ENCODE results near the gene FAM117A. TPM values are rescaled to one million over a fixed set of nuclear protein-coding genes. Genes with fewer than 3 reads are reported as not detected.

FAM117A gene
- total and polyA plus RNA-seq, 2 of the 8 experiments (the other 6 are each of a cell fraction or from before 2014, with no cell fraction given): 28.4 to 45.7 TPM

DNA sequence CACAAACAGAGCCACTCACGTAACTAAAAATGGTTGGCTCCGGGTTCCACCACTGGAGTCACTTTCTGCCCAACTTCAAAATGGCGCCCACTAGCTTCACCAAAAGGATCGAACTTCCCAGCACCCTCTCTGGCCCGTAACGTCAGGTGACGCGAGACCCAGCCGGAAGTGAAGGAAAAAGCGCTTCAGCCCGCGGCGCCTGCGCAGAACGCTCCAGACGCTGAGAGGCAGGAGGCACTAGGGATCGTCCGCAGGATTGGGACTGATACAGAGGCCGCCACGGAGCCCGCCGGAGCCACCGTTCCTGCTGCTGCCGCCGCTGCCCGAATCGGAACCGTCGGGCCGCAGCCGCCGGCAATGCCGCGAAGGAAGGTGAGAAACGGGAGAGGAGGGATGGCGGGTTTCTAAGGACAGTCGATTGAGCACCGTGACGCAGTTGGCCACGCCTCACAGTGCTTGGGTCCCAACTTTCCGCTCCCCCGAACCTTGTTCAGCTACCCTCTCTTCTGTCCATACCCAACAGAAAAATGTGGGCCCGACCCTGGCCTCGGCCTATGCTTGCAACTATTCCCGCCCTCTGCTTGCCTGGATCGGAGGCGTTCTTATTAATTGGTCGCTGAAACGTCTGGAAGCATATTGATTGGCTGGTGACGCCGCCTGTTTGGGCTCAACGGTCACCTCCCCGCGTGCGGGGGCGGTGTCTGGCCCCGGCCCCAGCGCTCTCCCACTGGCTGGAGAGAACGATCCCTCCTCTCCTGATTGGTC, 24.7 kb upstream of the FAM117A start, which contains the start of gene KAT7 (continued):
- TF ChIP-seq, protein P1, sequence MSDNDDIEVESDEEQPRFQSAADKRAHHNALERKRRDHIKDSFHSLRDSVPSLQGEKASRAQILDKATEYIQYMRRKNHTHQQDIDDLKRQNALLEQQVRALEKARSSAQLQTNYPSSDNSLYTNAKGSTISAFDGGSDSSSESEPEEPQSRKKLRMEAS (IDR thresholded peaks at IDR 0.05): peak; percentile 57
- TF ChIP-seq TAF7 (optimal IDR thresholded peaks at IDR 0.05; ENCODE audit: borderline replicate concordance, low read depth, low read length) (peak; percentile 77), RAD21 (IDR thresholded peaks at IDR 0.05 in 1 of 2, conservative IDR thresholded peaks at IDR 0.05 in 1 of 2; ENCODE audit: low read depth in 2 of 2, low read length in 2 of 2) (no peak), ASH2L (IDR thresholded peaks at IDR 0.05; ENCODE audit: low read length) (peak; percentile 38), RXRA (IDR thresholded peaks at IDR 0.05; ENCODE audit: insufficient read depth, low read depth, low read length) (no peak), SUZ12 (IDR thresholded peaks at IDR 0.05; ENCODE audit: low read length) (no peak)
- TF ChIP-seq, protein P2, sequence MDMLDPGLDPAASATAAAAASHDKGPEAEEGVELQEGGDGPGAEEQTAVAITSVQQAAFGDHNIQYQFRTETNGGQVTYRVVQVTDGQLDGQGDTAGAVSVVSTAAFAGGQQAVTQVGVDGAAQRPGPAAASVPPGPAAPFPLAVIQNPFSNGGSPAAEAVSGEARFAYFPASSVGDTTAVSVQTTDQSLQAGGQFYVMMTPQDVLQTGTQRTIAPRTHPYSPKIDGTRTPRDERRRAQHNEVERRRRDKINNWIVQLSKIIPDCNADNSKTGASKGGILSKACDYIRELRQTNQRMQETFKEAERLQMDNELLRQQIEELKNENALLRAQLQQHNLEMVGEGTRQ (IDR thresholded peaks at IDR 0.05; ENCODE audit: low read length): peak; percentile 85
- TF ChIP-seq, protein P3, sequence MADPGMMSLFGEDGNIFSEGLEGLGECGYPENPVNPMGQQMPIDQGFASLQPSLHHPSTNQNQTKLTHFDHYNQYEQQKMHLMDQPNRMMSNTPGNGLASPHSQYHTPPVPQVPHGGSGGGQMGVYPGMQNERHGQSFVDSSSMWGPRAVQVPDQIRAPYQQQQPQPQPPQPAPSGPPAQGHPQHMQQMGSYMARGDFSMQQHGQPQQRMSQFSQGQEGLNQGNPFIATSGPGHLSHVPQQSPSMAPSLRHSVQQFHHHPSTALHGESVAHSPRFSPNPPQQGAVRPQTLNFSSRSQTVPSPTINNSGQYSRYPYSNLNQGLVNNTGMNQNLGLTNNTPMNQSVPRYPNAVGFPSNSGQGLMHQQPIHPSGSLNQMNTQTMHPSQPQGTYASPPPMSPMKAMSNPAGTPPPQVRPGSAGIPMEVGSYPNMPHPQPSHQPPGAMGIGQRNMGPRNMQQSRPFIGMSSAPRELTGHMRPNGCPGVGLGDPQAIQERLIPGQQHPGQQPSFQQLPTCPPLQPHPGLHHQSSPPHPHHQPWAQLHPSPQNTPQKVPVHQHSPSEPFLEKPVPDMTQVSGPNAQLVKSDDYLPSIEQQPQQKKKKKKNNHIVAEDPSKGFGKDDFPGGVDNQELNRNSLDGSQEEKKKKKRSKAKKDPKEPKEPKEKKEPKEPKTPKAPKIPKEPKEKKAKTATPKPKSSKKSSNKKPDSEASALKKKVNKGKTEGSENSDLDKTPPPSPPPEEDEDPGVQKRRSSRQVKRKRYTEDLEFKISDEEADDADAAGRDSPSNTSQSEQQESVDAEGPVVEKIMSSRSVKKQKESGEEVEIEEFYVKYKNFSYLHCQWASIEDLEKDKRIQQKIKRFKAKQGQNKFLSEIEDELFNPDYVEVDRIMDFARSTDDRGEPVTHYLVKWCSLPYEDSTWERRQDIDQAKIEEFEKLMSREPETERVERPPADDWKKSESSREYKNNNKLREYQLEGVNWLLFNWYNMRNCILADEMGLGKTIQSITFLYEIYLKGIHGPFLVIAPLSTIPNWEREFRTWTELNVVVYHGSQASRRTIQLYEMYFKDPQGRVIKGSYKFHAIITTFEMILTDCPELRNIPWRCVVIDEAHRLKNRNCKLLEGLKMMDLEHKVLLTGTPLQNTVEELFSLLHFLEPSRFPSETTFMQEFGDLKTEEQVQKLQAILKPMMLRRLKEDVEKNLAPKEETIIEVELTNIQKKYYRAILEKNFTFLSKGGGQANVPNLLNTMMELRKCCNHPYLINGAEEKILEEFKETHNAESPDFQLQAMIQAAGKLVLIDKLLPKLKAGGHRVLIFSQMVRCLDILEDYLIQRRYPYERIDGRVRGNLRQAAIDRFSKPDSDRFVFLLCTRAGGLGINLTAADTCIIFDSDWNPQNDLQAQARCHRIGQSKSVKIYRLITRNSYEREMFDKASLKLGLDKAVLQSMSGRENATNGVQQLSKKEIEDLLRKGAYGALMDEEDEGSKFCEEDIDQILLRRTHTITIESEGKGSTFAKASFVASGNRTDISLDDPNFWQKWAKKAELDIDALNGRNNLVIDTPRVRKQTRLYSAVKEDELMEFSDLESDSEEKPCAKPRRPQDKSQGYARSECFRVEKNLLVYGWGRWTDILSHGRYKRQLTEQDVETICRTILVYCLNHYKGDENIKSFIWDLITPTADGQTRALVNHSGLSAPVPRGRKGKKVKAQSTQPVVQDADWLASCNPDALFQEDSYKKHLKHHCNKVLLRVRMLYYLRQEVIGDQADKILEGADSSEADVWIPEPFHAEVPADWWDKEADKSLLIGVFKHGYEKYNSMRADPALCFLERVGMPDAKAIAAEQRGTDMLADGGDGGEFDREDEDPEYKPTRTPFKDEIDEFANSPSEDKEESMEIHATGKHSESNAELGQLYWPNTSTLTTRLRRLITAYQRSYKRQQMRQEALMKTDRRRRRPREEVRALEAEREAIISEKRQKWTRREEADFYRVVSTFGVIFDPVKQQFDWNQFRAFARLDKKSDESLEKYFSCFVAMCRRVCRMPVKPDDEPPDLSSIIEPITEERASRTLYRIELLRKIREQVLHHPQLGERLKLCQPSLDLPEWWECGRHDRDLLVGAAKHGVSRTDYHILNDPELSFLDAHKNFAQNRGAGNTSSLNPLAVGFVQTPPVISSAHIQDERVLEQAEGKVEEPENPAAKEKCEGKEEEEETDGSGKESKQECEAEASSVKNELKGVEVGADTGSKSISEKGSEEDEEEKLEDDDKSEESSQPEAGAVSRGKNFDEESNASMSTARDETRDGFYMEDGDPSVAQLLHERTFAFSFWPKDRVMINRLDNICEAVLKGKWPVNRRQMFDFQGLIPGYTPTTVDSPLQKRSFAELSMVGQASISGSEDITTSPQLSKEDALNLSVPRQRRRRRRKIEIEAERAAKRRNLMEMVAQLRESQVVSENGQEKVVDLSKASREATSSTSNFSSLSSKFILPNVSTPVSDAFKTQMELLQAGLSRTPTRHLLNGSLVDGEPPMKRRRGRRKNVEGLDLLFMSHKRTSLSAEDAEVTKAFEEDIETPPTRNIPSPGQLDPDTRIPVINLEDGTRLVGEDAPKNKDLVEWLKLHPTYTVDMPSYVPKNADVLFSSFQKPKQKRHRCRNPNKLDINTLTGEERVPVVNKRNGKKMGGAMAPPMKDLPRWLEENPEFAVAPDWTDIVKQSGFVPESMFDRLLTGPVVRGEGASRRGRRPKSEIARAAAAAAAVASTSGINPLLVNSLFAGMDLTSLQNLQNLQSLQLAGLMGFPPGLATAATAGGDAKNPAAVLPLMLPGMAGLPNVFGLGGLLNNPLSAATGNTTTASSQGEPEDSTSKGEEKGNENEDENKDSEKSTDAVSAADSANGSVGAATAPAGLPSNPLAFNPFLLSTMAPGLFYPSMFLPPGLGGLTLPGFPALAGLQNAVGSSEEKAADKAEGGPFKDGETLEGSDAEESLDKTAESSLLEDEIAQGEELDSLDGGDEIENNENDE (IDR thresholded peaks at IDR 0.05; ENCODE audit: insufficient replicate concordance, low read length): no peak

Data from H1 (cell line).